ENCODE data around the gene SMCO1. TPM values are rescaled to one million over a fixed set of nuclear protein-coding genes. Genes with fewer than 3 reads are reported as not detected.
A peak's percentile ranks its signal among the peaks of the same experiment; 100 is the strongest.
"Not testable (repeated sequence)": the region's sequence is repeated elsewhere in the genome, so short reads cannot be mapped to it uniquely, and the experiment has no call there.

SMCO1 gene
- total RNA-seq, 1 donor from 2014 or later, result not detected

GRCh38 chr3:196501316-196502044 lies 13.7 kb downstream of the SMCO1 start:
- intact Hi-C loops (cut with micrococcal nuclease), result loop anchor here (2.0 to 5.0 kb wide), 4 partner anchors 69 to 319 kb away; partner anchors contain the start of genes DYNLT2B and UBXN7
- DNase-seq (ENCODE audit: low spot score), result no peak
- peaks cover 9% of the 10 kb centered on the region for H3K9me3 Mint-ChIP-seq
- peaks cover 69% of the 10 kb centered on the region for H3K36me3 Mint-ChIP-seq (ENCODE audit: low read depth)
- H3K27me3 Mint-ChIP-seq (ENCODE audit: low read depth), result no peaks in the 10 kb centered on the region
- peaks cover 28% of the 10 kb centered on the region for H3K4me1 Mint-ChIP-seq (ENCODE audit: low read depth)
- H3K4me3 Mint-ChIP-seq (ENCODE audit: low read depth), result peak overlapping the region; percentile 99
- peak overlapping the region; percentile 100 for H3K27ac Mint-ChIP-seq

- Mint-ChIP-seq H3K4me1 (ENCODE audit: low read depth) (peaks cover 37% of the 10 kb centered on the region), H3K9me3 (no peaks in the 10 kb centered on the region), H3K27ac (peak overlapping the region; percentile 100), H3K27me3 (ENCODE audit: low read depth) (no peaks in the 10 kb centered on the region), H3K36me3 (ENCODE audit: low read depth) (peaks cover 75% of the 10 kb centered on the region), H3K4me3 (ENCODE audit: low read depth) (peak overlapping the region; percentile 99)
- intact Hi-C loops (cut with micrococcal nuclease), result loop anchor here (2.0 to 5.0 kb wide), 2 partner anchors 67 to 183 kb away; partner anchors contain the start of genes DYNLT2B and UBXN7
- no peak for DNase-seq (ENCODE audit: low spot score)
These were observed 15.2 kb downstream of the SMCO1 start for GRCh38 chr3:196499807-196500524.

- H3K4me1 Mint-ChIP-seq (ENCODE audit: low read depth), result peaks cover 35% of the 10 kb centered on the region
- H3K27me3 Mint-ChIP-seq (ENCODE audit: low read depth), result no peaks in the 10 kb centered on the region
- peak overlapping the region; percentile 100 for H3K27ac Mint-ChIP-seq
- peak overlapping the region; percentile 99 for H3K4me3 Mint-ChIP-seq (ENCODE audit: low read depth)
- H3K9me3 Mint-ChIP-seq, result no peaks in the 10 kb centered on the region
- peaks cover 81% of the 10 kb centered on the region for H3K36me3 Mint-ChIP-seq (ENCODE audit: low read depth)
- no peak for DNase-seq (ENCODE audit: low spot score)
- intact Hi-C loops (cut with micrococcal nuclease), result no loop called here
These were observed 16.1 kb downstream of the SMCO1 start for GRCh38 chr3:196499061-196499460.

GRCh38 chr3:196498297-196498696 lies 16.8 kb downstream of the SMCO1 start:
- H3K36me3 Mint-ChIP-seq (ENCODE audit: low read depth), result peaks cover 83% of the 10 kb centered on the region
- H3K27me3 Mint-ChIP-seq (ENCODE audit: low read depth), result no peaks in the 10 kb centered on the region
- no peak for DNase-seq (ENCODE audit: low spot score)
- peaks cover 32% of the 10 kb centered on the region for H3K4me1 Mint-ChIP-seq (ENCODE audit: low read depth)
- intact Hi-C loops (cut with micrococcal nuclease), result no loop called here
- H3K27ac Mint-ChIP-seq, result no peak overlapping the region
- H3K4me3 Mint-ChIP-seq (ENCODE audit: low read depth), result no peak overlapping the region
- no peaks in the 10 kb centered on the region for H3K9me3 Mint-ChIP-seq

GRCh38 chr3:196496183-196496582 lies 19.0 kb downstream of the SMCO1 start:
- DNase-seq (ENCODE audit: low spot score), result no peak
- H3K4me3 Mint-ChIP-seq (ENCODE audit: low read depth), result no peak overlapping the region
- no peak overlapping the region for H3K27ac Mint-ChIP-seq
- intact Hi-C loops (cut with micrococcal nuclease), result no loop called here
- peaks cover 36% of the 10 kb centered on the region for H3K4me1 Mint-ChIP-seq (ENCODE audit: low read depth)
- peaks cover 77% of the 10 kb centered on the region for H3K36me3 Mint-ChIP-seq (ENCODE audit: low read depth)
- H3K27me3 Mint-ChIP-seq (ENCODE audit: low read depth), result no peaks in the 10 kb centered on the region
- no peaks in the 10 kb centered on the region for H3K9me3 Mint-ChIP-seq

- Mint-ChIP-seq H3K36me3 (ENCODE audit: low read depth) (peaks cover 64% of the 10 kb centered on the region), H3K4me3 (ENCODE audit: low read depth) (no peak overlapping the region), H3K9me3 (no peaks in the 10 kb centered on the region), H3K27me3 (ENCODE audit: low read depth) (no peaks in the 10 kb centered on the region), H3K27ac (no peak overlapping the region), H3K4me1 (ENCODE audit: low read depth) (peaks cover 31% of the 10 kb centered on the region)
- no peak for DNase-seq (ENCODE audit: low spot score)
- intact Hi-C loops (cut with micrococcal nuclease), result no loop called here
These were observed 21.9 kb downstream of the SMCO1 start for GRCh38 chr3:196493292-196493691.

- no peak for DNase-seq (ENCODE audit: low spot score)
- peaks cover 64% of the 10 kb centered on the region for H3K36me3 Mint-ChIP-seq (ENCODE audit: low read depth)
- H3K4me1 Mint-ChIP-seq (ENCODE audit: low read depth), result peaks cover 31% of the 10 kb centered on the region
- intact Hi-C loops (cut with micrococcal nuclease), result no loop called here
- no peak overlapping the region for H3K4me3 Mint-ChIP-seq (ENCODE audit: low read depth)
- no peak overlapping the region for H3K27ac Mint-ChIP-seq
- H3K9me3 Mint-ChIP-seq, result no peaks in the 10 kb centered on the region
- H3K27me3 Mint-ChIP-seq (ENCODE audit: low read depth), result no peaks in the 10 kb centered on the region
These were observed 23.1 kb downstream of the SMCO1 start for GRCh38 chr3:196492080-196492479.

- intact Hi-C loops (cut with micrococcal nuclease), result loop anchor here (5.0 kb wide), 1 partner anchor 33 kb away; no protein-coding TSS in a partner anchor
- Mint-ChIP-seq H3K9me3 (no peaks in the 10 kb centered on the region), H3K36me3 (ENCODE audit: low read depth) (peaks cover 58% of the 10 kb centered on the region), H3K27me3 (ENCODE audit: low read depth) (no peaks in the 10 kb centered on the region), H3K4me3 (ENCODE audit: low read depth) (no peak overlapping the region), H3K27ac (no peak overlapping the region), H3K4me1 (ENCODE audit: low read depth) (peaks cover 20% of the 10 kb centered on the region)
- no peak for DNase-seq (ENCODE audit: low spot score)
These were observed 25.4 kb downstream of the SMCO1 start for GRCh38 chr3:196489747-196490146.

GRCh38 chr3:196486263-196486662 lies 28.9 kb downstream of the SMCO1 start:
- intact Hi-C loops (cut with micrococcal nuclease), result loop anchor here (5.0 kb wide), 1 partner anchor 36 kb away; no protein-coding TSS in a partner anchor
- no peaks in the 10 kb centered on the region for H3K27me3 Mint-ChIP-seq (ENCODE audit: low read depth)
- no peaks in the 10 kb centered on the region for H3K9me3 Mint-ChIP-seq
- peak overlapping the region; percentile 49 for H3K27ac Mint-ChIP-seq
- peaks cover 13% of the 10 kb centered on the region for H3K4me1 Mint-ChIP-seq (ENCODE audit: low read depth)
- peaks cover 60% of the 10 kb centered on the region for H3K36me3 Mint-ChIP-seq (ENCODE audit: low read depth)
- DNase-seq (ENCODE audit: low spot score), result no peak
- no peak overlapping the region for H3K4me3 Mint-ChIP-seq (ENCODE audit: low read depth)

- Mint-ChIP-seq H3K9me3 (no peaks in the 10 kb centered on the region), H3K27ac (no peak overlapping the region), H3K36me3 (ENCODE audit: low read depth) (peaks cover 65% of the 10 kb centered on the region), H3K4me1 (ENCODE audit: low read depth) (no peaks in the 10 kb centered on the region), H3K4me3 (ENCODE audit: low read depth) (no peak overlapping the region), H3K27me3 (ENCODE audit: low read depth) (no peaks in the 10 kb centered on the region)
- intact Hi-C loops (cut with micrococcal nuclease), result no loop called here
- DNase-seq (ENCODE audit: low spot score), result no peak
These were observed 37.5 kb downstream of the SMCO1 start for GRCh38 chr3:196477678-196478077.

GRCh38 chr3:196472286-196472685 lies 42.9 kb downstream of the SMCO1 start:
- Mint-ChIP-seq H3K4me3 (ENCODE audit: low read depth) (no peak overlapping the region), H3K27me3 (ENCODE audit: low read depth) (no peaks in the 10 kb centered on the region), H3K27ac (peak overlapping the region; percentile 71), H3K4me1 (ENCODE audit: low read depth) (peaks cover 17% of the 10 kb centered on the region), H3K36me3 (ENCODE audit: low read depth) (peaks cover 69% of the 10 kb centered on the region), H3K9me3 (no peaks in the 10 kb centered on the region)
- no peak for DNase-seq (ENCODE audit: low spot score)
- intact Hi-C loops (cut with micrococcal nuclease), result no loop called here

- Mint-ChIP-seq H3K27me3 (ENCODE audit: low read depth) (no peaks in the 10 kb centered on the region), H3K27ac (no peak overlapping the region), H3K36me3 (ENCODE audit: low read depth) (peaks cover 67% of the 10 kb centered on the region), H3K9me3 (no peaks in the 10 kb centered on the region), H3K4me1 (ENCODE audit: low read depth) (peaks cover 17% of the 10 kb centered on the region), H3K4me3 (ENCODE audit: low read depth) (no peak overlapping the region)
- intact Hi-C loops (cut with micrococcal nuclease), result no loop called here
- no peak for DNase-seq (ENCODE audit: low spot score)
These were observed 43.6 kb downstream of the SMCO1 start for GRCh38 chr3:196471551-196471950.

- intact Hi-C loops (cut with micrococcal nuclease); H3K27me3 Mint-ChIP-seq (ENCODE audit: low read depth); H3K4me3 Mint-ChIP-seq (ENCODE audit: low read depth); DNase-seq (ENCODE audit: low spot score); H3K27ac Mint-ChIP-seq; H3K9me3 Mint-ChIP-seq: not testable (repeated sequence)
- H3K36me3 Mint-ChIP-seq (ENCODE audit: low read depth), result peaks cover 73% of the 10 kb centered on the region
- peaks cover 17% of the 10 kb centered on the region for H3K4me1 Mint-ChIP-seq (ENCODE audit: low read depth)
These were observed 45.0 kb downstream of the SMCO1 start for GRCh38 chr3:196470182-196470581.
